GOT3 (cell line): ENCODE measurements around the gene TMEM80.
A peak's percentile ranks its signal among the peaks of the same experiment; 100 is the strongest.
"Not testable (repeated sequence)": the region's sequence is repeated elsewhere in the genome, so short reads cannot be mapped to it uniquely, and the experiment has no call there.

Experiments
- DNase-seq: peaks from one replicate; lab custom pipeline; 2025; ENCODE audit warnings: mixed read lengths; lab: John Stamatoyannopoulos, UW

TMEM80 gene

GRCh38 chr11:679271-680207 lies 16.1 kb upstream of the TMEM80 start:
- no peak for DNase-seq

- DNase-seq, result no peak
These were observed 15.1 kb upstream of the TMEM80 start for GRCh38 chr11:680476-680875.

- DNase-seq, result no peak
These were observed 14.6 kb upstream of the TMEM80 start for GRCh38 chr11:680970-681369.

GRCh38 chr11:686451-687243 lies 9.0 kb upstream of the TMEM80 start:
- no peak for DNase-seq

- DNase-seq, result no peak
These were observed 7.9 kb upstream of the TMEM80 start for GRCh38 chr11:687751-688150.

GRCh38 chr11:688681-689080 lies 6.9 kb upstream of the TMEM80 start:
- no peak for DNase-seq

DNA sequence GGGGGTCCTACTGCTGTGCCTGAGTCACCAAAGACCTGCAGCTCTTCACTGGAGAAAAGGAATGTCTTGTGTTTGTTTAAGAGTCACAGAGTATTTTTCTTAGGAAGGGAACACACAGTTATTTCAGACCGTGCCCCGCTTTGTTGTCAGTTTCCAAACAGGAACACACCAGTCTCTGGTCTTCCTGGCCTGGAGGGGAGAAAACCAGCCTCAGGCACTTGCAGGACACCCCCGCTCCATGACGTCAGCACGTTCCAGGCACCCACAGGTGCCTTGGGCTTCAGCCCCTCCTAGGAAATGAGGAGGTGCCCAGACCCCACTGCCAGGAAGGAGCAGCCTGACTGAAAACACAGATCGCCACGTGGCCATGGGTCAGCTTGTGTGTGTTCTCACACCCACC lies 6.0 kb upstream of the TMEM80 start:
- no peak for DNase-seq

DNA sequence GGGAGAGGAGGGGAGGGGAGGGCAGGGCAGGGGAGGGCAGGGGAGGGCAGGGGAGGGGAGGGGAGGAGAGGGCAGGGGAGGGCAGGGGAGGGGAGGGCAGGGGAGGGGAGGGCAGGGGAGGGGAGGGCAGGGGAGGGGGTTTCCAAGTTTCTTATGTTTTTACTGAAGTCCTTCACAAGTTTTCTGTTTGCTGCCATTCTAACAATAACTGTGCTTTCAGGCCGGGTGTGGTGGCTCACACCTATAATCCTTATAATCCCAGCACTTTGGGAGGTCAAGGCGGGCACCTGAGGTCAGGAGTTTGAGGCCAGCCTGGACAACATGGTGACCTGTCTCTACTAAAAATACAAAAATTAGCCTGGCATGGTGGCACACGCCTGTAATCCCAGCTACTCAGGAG lies 5.4 kb upstream of the TMEM80 start:
- DNase-seq, result not testable (repeated sequence)

- no peak for DNase-seq
These were observed 4.6 kb upstream of the TMEM80 start for GRCh38 chr11:690738-691633.

- DNase-seq, result no peak
These were observed 3.7 kb upstream of the TMEM80 start for GRCh38 chr11:691710-692590.

DNA sequence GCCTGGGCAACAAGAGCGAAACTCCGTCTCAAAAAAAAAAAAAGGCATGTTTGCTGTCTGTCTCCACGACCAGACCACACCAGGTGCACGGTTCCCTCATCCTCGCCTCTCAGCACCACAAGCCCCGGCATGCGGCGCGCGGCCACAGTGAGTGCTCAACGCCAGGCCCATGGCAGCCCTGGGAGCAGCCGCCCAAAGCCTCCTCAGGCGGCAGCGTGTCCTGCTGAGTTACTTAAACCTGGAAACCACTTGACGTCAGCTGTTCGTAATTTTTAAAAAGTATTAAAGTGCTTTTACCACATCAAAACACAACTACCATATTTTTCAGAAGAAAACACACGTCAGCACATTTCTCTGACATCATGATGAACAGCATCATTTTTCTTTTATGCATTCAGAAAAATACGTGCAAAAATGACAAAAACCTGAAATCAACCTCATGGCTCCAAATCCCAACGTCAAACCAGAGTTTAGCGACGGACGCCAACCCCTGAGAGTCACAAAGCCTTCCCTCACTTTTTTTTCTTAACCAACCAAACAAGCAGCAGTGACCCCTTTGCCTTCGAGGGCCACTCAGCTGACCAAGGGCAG lies 2.7 kb upstream of the TMEM80 start:
- no peak for DNase-seq

DNA sequence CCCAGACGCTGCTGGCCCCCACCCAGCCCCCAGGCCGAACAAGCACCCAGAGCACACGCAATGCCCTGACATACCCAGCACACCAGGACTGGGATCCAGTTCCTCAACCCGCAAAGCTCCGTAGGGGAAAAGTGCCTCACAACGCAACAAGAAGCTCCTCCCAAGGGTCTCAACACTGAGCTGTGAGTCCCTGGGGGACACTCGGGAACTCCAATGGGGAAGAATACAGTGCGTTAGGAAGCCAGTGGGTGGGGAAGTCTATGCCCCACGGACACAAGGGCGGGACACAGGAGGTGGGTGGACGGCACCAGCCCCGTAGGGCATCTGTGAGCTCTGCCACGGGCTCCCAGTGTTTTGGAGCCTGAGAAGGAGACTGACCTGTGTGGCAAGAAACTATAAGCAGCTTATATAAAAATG lies 2.2 kb upstream of the TMEM80 start:
- DNase-seq, result no peak

DNA sequence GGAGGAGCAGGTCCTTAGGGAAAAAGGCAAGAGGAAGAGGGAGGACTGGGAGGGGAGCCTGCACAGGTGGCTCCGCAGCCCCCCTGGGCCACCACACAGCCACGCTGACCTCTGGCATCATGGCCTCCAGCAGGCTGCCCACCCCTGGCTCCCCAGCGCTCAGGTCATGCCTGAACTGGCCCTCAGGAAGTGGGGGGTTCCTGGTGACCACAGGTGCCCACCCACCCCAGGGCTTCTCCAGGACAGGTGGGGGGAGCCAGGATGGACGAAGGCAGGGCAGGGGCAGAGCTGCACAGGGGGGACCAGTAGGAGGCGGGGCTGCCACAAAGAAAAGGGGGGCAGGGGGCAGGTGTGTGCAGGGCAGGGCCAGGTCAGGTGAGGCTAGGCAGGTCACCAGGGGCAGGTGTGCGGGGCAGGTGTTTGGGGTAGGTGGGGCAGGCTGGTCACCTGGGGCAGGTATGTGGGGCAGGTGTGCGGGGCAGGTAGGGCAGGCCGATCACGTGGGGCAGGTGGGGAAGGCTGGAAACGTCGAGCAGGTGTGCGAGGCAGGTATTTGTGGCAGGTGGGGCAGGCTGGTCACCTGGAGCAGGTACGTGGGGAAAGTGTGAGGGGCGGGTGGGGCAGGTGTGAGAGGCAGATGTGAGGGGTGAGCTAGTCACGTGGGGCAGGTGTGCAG lies 1.6 kb upstream of the TMEM80 start:
- DNase-seq, result no peak

DNA sequence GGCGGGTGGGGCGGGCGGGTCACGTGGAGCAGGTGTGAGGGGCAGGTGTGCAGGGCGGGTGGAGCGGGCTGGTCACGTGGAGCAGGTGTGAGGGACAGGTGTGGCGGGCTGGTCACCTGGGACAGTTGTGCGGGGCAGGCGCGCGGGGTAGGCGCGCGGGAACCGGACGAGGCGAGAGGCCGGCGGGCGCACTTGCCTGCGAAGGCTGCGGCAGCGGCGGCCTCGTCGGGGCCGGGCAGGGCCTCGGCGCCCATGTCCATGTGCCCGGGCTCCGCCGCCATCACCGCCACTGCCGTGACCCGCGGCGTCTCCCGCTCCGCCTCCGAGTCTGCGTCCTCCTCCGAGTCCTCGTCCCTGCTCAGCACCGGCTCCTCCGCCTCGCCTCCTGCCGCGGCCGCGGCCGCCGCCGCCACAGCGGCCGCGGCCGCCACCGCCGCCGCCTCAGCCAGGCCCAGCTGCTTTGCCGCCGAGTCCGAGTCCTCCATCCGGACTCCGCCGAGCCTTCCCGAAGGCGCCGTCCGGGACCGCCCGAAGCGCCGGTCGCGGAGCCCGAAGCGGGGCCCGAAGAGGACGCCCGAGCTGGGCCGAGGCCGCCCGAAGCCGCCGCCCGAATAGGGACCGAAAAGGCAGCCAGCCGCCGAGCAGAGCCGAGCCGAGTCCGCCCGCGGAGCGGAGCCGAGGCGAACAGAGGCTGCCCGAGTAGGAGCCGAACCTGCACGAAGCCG lies 891 bp upstream of the TMEM80 start, which contains the start of gene DEAF1:
TSS of gene DEAF1 (minus strand) at position 660 of the 725 bp plus-strand sequence. CDS start at position 485, 175 bp downstream.
- peak; percentile 59 for DNase-seq

GRCh38 chr11:695288-695537 lies 403 bp upstream of the TMEM80 start:
- no peak for DNase-seq

GRCh38 chr11:696955-697491 lies 1.4 kb downstream of the TMEM80 start:
- no peak for DNase-seq

GRCh38 chr11:697811-698311 lies 2.2 kb downstream of the TMEM80 start:
- DNase-seq, result no peak

DNA sequence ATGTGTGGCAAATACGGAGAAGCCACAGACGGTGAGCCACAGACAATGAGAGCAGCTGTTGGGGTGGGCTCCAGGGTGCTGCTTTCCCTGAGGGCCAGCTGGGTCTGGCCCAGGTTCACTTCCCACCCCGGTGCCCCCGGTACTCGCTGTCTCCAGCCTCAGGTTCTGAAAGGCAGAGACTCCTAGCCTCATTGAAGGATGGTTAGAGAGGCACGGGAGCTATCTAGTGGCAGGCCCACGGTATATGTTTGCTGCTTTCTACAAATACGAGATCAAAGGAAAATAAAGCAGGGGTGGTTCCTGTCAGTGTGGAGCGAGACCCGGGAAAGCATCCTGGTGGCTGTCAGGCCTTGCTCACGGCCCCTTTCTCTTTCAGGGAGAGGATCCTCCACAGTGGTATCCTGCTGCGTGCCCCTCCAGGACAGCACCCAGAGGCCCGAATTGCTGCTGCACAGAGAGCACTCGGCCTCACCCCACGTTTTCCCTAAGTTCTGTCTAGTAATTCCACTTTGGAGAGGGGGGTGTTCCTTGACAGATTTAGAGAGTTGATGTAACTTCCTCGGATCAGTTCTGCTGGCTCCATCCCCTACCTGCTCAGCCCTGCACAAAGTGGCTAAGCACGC lies 3.0 kb downstream of the TMEM80 start:
- DNase-seq, result no peak

DNA sequence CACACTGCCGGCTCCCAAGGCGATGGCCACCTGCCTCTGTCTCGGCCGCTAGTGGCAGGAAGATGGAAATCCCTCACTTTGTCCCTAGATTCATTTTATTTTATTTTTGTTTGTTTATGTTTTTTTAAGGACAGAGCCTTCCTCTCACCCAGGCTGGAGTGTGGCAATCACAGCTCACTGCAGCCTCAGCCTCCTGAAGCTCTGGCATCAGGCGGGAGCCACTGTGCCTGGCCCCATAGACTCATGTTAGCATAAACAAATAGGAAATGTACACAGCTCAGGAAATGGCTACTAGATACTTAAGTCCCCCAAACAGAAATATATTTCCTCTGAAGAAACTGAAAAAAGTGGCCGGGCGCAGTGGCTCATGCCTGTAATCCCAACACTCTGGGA lies 3.5 kb downstream of the TMEM80 start:
- no peak for DNase-seq
